ENCODE results near the gene ZNF526.
A peak's percentile ranks its signal among the peaks of the same experiment; 100 is the strongest.

ZNF526 gene

GRCh38 chr19:42216653-42217519 is 3.2 kb upstream of the ZNF526 start (continued):
- TF ChIP-seq ZNF692 (tag by site-specific recombination; IDR thresholded peaks at IDR 0.05) (peak; percentile 96), ZNF146 (tag by site-specific recombination; IDR thresholded peaks at IDR 0.05) (peak; percentile 39), ZNF513 (tag by site-specific recombination; IDR thresholded peaks at IDR 0.05) (no peak), KLF16 (tag by site-specific recombination; IDR thresholded peaks at IDR 0.05) (peak; percentile 63; the same call in 1 of the 2 replicates), ZFP37 (tag by site-specific recombination; IDR thresholded peaks at IDR 0.05) (peak; percentile 73), ELK4 (IDR thresholded peaks at IDR 0.05; ENCODE audit: borderline replicate concordance, low read depth, low read length) (no peak), ZBTB1 (tag by site-specific recombination; IDR thresholded peaks at IDR 0.05) (no peak), ZSCAN16 (tag by site-specific recombination; IDR thresholded peaks at IDR 0.05) (no peak), ZNF704 (tag by site-specific recombination; IDR thresholded peaks at IDR 0.05) (no peak), ZNF10 (tag by site-specific recombination; IDR thresholded peaks at IDR 0.05) (no peak), ZNF274 (IDR thresholded peaks at IDR 0.05; ENCODE audit: low read length) (no peak), ZNF274 (tag by site-specific recombination; IDR thresholded peaks at IDR 0.05; ENCODE audit: borderline replicate concordance) (no peak), RBAK (tag by site-specific recombination; IDR thresholded peaks at IDR 0.05) (no peak), MYNN (tag by site-specific recombination; IDR thresholded peaks at IDR 0.05; ENCODE audit: borderline replicate concordance) (no peak), ZNF174 (tag by site-specific recombination; IDR thresholded peaks at IDR 0.05) (no peak; the same call in 1 of the 2 replicates), ZFP69B (tag by site-specific recombination; IDR thresholded peaks at IDR 0.05) (peak; percentile 93), ZNF654 (tag by site-specific recombination; IDR thresholded peaks at IDR 0.05; ENCODE audit: low read depth) (no peak), ZNF664 (tag by site-specific recombination; IDR thresholded peaks at IDR 0.05) (no peak), ZSCAN18 (tag by site-specific recombination; IDR thresholded peaks at IDR 0.05) (no peak), GLI4 (tag by site-specific recombination; IDR thresholded peaks at IDR 0.05) (no peak), ZNF624 (tag by site-specific recombination; IDR thresholded peaks at IDR 0.05) (no peak), PRDM4 (tag by site-specific recombination; IDR thresholded peaks at IDR 0.05) (0 out of 2 replicates have a peak, but pooled peaks have one; percentile 23), ZNF239 (tag by site-specific recombination; IDR thresholded peaks at IDR 0.05) (no peak), OVOL3 (tag by site-specific recombination; IDR thresholded peaks at IDR 0.05) (no peak), ZNF391 (tag by site-specific recombination; IDR thresholded peaks at IDR 0.05; ENCODE audit: borderline replicate concordance, low read depth) (peak; percentile 81), ZNF398 (tag by site-specific recombination; IDR thresholded peaks at IDR 0.05) (peak; percentile 97), ZNF140 (tag by site-specific recombination; IDR thresholded peaks at IDR 0.05) (no peak)

Measured in HEK293 (cell line).